GM19239 (cell line): ENCODE data around the gene EPHA10.
"Not testable (repeated sequence)": the region's sequence is repeated elsewhere in the genome, so short reads cannot be mapped to it uniquely, and the experiment has no call there.

Experiments used
- DNase-seq: peaks from one replicate; pipeline ENCODE4 v3.0.0; 2011; ENCODE audit warnings: low spot score; ENCODE audit not compliant: insufficient read length
- FAIRE-seq: peaks from 2 replicates; lab custom pipeline; 2011; peaks lifted over from hg19 to GRCh38; lab: Jason Lieb, UNC

The EPHA10 gene

GRCh38 chr1:37776946-37777516, 12.1 kb upstream of the EPHA10 start:
- no peak for FAIRE-seq
- no peak for DNase-seq

DNA sequence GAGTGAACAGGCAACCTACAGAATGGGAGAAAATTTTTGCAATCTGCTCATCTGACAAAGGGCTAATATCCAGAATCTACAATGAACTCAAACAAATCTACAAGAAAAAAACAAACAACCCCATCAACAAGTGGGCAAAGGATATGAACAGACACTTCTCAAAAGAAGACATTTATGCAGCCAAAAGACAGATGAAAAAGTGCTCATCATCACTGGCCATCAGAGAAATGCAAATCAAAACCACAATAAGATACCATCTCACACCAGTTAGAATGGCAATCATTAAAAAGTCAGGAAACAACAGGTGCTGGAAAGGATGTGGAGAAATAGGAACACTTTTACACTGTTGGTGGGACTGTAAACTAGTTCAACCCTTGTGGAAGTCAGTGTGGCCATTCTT, 6.5 kb upstream of the EPHA10 start:
- not testable (repeated sequence) for DNase-seq, FAIRE-seq

DNA sequence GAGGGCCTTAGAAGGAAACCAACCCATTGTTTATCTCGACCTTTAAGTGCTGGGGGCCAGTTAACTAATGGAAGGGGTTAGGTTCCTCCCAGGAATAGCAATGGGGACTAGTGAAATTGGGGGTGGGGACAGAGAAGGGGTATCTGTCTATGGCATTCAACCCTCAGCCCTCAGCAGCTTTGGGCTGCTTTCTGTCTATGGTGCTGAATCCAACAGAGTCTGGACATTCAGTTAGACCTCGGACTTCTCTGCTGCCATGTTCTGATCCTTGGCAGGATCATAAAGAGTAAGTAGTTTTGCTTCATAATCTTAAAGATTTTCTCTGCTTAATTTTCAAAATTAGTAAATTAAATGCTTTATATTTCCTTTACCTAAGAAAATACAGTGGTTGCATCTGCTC, 2.6 kb upstream of the EPHA10 start:
- DNase-seq (no peak), FAIRE-seq (no peak)

- DNase-seq (no peak), FAIRE-seq (no peak)
Measured at GRCh38 chr1:37765916-37766664, 1.2 kb upstream of the EPHA10 start.

DNA sequence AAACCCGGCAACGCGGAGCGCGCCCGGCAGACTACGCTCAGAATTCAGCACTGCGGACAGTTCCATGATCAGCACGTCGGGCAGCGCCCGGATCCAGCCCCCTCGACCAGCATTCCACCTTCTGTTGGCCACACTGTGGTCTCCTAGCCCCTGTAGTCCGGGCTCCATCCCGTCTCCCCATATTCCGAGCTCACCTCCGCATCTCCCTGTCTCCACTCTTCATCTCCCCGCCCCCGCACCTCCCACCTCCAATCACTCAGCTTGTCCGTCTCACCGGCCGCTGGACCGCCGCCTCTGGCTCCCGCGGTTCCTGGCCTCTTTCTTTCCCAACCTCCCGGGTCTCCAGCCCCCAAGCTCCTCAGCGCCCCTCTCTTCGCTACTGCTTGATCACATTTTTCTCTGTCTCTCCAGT, 500 bp downstream of the EPHA10 start:
- DNase-seq (no peak), FAIRE-seq (no peak)

- DNase-seq (no peak), FAIRE-seq (no peak)
Measured at GRCh38 chr1:37763791-37764413, 1.0 kb downstream of the EPHA10 start.

DNA sequence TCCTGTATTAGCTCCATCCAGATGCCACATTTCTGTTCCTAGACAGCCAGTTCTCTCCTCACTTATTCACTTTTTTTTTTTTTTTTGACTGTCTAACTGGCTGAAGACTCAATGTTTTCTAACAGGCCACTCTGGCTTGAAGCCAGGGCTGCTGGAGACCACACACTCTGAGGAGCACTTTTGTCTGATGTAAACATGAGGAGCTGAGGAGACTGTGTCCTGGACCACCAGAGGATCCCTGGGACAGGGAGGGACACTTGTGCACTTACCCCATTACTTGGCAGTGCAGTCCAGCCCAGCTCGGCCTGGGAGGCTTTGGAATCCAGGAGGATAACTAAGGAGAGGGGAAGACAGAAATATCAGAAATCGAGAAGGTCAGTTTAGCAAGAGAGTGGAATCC, 2.4 kb downstream of the EPHA10 start:
- DNase-seq, result no peak
- FAIRE-seq, result no peak

GRCh38 chr1:37761416-37762095, 3.4 kb downstream of the EPHA10 start:
- FAIRE-seq (no peak), DNase-seq (no peak)

- DNase-seq (no peak), FAIRE-seq (no peak)
Measured at GRCh38 chr1:37759451-37759850, 5.5 kb downstream of the EPHA10 start.

DNA sequence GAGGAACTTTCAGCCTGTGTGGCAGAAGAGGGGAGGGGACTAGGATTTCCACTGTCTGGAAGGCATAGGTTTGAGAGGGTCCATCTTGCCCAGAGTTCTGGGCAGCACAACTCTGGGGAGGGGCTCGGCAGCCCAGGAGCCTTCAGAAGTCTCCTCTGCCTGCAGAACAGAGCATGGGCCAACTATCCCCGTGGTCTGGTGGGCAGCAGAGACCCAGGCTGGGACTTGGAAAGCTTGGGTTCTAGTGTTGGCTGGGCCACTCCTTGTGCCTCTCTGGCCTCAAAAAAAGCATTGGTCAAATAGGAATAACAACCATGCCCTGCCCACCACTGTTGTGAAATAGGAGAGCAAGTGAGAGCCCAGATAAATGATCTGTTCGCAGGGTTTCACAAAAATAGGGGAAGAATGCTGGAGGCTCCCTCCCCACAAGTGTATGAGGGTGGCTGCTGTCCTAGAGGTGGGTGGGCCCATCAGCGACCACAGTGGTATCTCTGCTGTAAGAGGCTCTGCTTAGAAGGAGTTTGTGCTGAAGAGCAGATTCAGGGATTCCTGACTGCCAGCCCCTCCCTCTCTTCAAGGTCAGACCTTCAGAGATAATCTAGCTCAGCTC, 8.9 kb downstream of the EPHA10 start:
- DNase-seq (no peak), FAIRE-seq (no peak)

DNA sequence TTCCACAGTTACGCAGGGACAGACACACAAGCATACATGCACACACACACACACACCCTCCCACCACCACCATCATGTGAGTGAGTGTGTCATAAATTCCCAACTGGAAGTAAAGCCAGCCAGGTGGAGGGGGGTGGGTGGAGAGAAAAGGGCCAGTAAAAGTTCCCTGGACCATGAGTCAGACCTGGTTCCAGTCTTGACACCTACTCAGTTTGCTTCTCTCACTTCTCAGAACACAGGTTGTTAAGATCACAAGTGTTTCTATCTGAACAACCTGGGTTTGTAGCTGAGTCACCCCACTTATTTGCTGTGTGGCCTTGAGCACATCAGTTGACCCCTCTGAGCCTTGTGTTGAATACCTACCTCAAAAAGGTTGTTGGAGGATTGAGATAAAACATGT, 9.6 kb downstream of the EPHA10 start:
- FAIRE-seq (no peak), DNase-seq (no peak)

DNA sequence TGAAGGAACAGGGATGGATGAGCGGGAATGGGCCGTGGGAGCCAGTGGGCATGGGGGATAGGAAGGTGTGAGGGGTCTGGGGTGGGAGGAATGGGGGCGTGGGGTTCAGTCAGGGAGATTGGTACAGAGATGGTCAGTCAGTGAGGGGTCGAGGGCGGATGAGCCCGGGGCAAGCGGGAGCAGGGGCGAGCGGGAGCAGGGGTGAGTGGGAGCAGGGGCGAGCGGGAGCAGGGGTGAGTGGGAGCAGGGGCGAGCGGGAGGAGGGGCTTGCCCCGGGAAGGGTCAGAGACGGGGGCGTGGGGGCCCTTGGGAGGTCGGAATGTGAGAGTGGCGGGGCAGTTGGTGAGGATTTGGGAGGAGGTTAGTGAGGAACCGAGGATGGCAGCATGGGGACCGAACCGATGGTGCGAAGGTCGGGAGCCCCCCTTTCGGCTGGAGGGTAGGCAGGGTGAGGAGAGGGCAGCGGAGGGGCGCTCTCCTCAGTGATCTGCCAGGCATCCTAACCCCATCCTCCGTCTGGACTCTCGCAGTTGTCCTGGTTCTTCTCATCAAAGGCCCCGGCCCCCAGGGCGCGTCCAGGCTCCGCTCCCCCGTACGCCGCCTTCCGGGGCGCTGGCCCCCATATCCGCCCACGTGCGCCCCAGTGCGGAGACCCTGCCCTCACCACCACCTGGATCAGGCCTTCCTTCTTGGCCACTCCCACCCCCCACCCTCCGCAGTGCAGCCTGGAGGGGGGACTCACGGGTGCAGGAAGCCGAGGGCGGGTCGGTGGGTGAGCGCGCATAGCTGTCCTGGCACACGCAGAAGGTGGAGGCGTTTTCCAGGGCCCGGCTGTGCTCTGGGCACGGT, 11.2 kb downstream of the EPHA10 start:
- no peak for FAIRE-seq
- no peak for DNase-seq

DNA sequence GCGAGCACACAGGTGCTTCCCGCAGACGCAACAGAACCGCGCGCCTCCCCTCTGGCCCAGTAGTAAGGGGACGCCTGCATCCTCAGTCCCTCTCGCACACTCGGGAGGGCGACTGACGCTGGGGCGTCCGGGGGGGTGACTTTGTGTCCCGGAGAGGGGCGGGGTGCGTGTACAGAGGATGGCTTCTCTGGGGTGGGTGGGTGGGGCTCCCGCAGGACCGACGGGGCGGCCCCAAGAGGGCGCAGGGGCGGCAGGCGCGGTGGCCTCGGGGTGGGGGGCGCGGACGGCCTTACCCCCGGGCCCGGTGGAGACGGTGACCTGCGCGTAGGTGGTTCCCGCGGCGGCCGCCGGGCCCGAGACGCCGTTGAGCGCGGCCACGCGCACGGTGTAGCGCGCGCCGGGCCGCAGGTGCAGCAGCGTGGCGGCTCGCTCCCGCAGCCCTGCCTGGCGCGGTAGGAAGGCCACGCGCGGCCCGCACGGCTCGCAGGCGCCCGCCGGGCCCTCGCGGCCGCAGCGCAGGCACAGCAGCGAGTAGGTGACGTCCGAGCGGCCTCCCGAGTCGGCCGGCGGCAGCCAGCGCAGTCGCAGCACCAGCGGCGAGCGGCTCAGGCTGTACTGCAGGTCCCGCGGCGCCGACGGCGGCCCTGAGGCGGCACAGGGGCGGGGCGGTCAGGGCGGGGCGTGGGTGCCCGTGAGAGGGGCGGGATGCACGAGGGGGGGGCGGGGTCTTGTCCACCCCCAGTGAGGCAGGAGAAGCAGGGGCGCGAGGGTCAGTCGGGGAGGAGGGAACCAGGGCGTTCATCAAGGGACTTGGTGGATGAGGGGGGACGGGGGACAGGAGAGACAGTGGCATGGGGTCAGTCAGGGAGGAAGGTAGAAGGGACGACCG, 12.1 kb downstream of the EPHA10 start:
- FAIRE-seq (no peak), DNase-seq (peak; percentile 64)

DNA sequence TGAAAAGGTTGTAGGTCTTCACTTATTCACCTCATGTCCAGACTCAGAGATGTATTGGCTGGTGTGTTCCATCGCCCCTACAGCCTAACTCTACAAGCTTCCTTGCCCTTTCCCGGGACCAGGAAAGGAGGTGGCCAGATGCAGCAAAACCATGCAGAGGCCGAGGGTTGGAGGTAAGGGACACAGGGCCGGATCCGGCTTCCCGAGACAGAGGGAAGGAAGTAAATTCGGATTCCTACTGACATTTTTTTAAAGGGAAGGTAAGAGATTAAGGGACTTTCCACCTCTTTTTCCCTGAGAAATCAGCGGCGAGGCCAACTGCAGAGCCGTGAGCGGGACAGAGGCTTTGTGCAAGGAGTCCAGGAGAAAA, 12.7 kb downstream of the EPHA10 start:
- DNase-seq, result no peak
- FAIRE-seq, result no peak

DNA sequence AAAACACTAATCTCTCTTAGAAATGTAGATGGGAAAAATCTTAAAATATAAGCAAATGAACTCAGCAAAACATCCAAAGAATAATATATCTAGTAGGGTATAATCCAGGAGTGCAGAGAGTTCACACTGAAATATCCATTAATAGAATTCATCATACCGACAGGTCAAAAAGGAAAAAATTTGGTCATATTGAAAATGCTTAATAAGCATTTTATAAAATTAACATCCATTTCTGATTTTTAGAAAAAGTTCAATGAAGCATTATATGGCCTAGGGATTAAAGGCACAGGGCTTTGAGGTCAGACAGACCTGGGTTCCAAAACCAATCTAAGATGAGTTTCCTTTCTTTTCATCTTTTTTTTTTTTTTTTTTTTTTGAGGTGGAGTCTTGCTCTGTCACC, 16.4 kb downstream of the EPHA10 start:
- FAIRE-seq (no peak), DNase-seq (no peak)

GRCh38 chr1:37746806-37747205, 18.1 kb downstream of the EPHA10 start:
- DNase-seq (no peak), FAIRE-seq (no peak)

- FAIRE-seq, result no peak
Measured at GRCh38 chr1:37741662-37742061, 23.3 kb downstream of the EPHA10 start.

DNA sequence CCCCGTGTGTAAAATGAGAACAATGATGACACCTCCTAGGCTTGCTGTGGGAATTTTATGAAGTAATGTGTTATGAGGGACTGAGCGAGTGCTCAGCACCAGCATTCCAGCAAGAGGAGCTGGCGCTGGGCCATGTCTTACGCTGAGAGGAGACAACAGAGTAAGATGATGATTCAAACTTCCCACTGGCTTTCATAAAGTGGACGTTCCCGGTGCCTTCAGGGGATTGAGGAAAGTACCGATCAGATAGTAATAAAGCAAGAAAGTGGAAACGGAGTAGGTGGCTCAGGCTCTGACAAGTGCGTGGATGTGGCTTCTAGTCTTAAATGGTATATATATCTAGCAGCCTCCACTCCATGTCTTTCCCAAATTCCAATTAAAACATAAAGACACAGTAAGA, 23.8 kb downstream of the EPHA10 start:
- no peak for DNase-seq
- no peak for FAIRE-seq

More at GRCh38 chr1:37741662-37742061, 23.3 kb downstream of the EPHA10 start:
- no peak for DNase-seq

DNA sequence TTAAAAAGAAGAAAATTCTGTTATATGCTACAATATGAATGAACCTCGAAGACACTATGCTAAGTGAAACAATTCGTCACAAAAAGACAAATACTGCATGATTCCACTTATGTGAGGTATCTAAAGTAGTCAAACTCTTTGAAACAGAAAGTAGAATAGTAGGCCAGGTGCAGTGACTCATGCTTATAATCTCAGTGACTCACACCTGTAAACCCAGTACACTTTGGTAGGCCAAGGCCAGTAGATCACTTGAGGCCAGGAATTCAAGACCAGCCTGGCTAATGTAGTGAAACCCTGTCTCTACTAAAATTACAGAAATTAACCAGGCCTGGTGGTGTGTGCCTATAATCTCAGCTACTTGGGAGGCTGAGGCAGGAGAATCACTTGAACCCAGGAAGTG, 25.7 kb downstream of the EPHA10 start:
- DNase-seq (no peak), FAIRE-seq (peak; percentile 33)
